Measurements from ENCODE around the gene KCNQ1. TPM values are rescaled to one million over a fixed set of nuclear protein-coding genes. Genes with fewer than 3 reads are reported as not detected.

The KCNQ1 gene
- total and polyA plus RNA-seq, 3 experiments from 2014 or later: 2.6 to 5.7 (median 3.4) TPM

DNA sequence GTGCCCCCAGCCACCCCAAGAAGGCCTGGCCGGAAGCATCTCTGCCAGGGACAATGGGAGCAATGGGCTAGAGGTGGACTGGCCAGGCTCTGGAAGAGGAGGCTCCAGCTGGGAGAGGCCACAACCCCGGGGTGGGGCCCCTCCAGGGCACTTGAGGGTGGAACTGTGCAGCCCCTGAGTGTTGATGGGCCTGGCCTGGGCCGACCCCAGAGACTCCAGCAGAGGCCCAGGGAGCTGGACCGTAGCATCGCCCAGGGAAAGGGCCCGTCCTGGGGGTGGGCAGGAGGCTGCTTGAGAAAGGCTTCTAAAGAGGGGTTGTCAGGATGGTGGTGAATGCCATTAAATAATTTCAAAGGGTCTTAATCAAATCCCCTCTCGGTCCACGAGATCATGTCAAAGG is 410.4 kb downstream of the KCNQ1 start:
- CTCF ChIA-PET: no interaction called here
- no peak overlapping the region for H3K4me3 ChIP-seq (ENCODE audit: low read length)
- no peak overlapping the region for H3K27ac ChIP-seq (ENCODE audit: low read depth, low read length)
- no peaks in the 10 kb centered on the region for H3K27me3 ChIP-seq (ENCODE audit: insufficient read depth, low read length, poor library complexity, severe bottlenecking)
- POLR2A ChIA-PET: no interaction called here
- Mint-ChIP-seq H3K27ac (no peak overlapping the region), H3K9me3 (no peaks in the 10 kb centered on the region), H3K4me3 (no peak overlapping the region), H3K36me3 (no peaks in the 10 kb centered on the region), H3K4me1 (no peaks in the 10 kb centered on the region), H3K27me3 (peaks cover 7 to 10% of the 10 kb centered on the region in 2 donors)
- H3K9me3 ChIP-seq (ENCODE audit: low read length): no peaks in the 10 kb centered on the region
- no peaks in the 10 kb centered on the region for H3K4me1 ChIP-seq (ENCODE audit: insufficient read depth, low read length)
- H3K36me3 ChIP-seq (ENCODE audit: insufficient read depth, low read length): no peaks in the 10 kb centered on the region
- DNase-seq: no peak

DNA sequence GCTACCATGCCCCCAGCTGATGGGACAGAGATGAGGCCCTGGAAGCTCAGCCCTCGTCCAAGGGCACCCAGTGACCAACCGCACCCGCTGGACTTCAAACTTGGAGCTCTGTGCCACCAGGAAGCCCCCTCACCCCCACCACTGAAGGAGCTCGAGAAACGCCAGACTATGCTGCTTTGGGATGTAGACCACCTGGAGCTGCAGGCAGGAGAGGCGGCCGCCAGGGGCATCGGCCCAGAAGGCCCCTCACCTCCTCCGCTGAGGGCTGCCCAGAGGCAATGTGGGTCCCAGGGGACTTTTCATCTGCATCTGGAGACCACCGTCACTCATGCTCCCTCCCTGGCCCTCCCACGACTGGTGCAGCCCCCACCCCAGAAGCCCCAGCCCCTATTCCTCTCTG is 412.5 kb downstream of the KCNQ1 start:
- DNase-seq: no peak
- Mint-ChIP-seq H3K9me3 (no peaks in the 10 kb centered on the region), H3K4me3 (no peak overlapping the region), H3K27ac (no peak overlapping the region), H3K27me3 (peaks cover 17 to 26% of the 10 kb centered on the region in 2 donors), H3K4me1 (no peaks in the 10 kb centered on the region), H3K36me3 (no peaks in the 10 kb centered on the region)
- Histone ChIP-seq H3K27me3 (ENCODE audit: insufficient read depth, low read length, poor library complexity, severe bottlenecking) (no peaks in the 10 kb centered on the region), H3K27ac (ENCODE audit: low read depth, low read length) (no peak overlapping the region), H3K4me3 (ENCODE audit: low read length) (no peak overlapping the region), H3K9me3 (ENCODE audit: low read length) (no peaks in the 10 kb centered on the region), H3K36me3 (ENCODE audit: insufficient read depth, low read length) (no peaks in the 10 kb centered on the region), H3K4me1 (ENCODE audit: insufficient read depth, low read length) (no peaks in the 10 kb centered on the region)
- CTCF ChIA-PET: no interaction called here
- POLR2A ChIA-PET: no interaction called here

DNA sequence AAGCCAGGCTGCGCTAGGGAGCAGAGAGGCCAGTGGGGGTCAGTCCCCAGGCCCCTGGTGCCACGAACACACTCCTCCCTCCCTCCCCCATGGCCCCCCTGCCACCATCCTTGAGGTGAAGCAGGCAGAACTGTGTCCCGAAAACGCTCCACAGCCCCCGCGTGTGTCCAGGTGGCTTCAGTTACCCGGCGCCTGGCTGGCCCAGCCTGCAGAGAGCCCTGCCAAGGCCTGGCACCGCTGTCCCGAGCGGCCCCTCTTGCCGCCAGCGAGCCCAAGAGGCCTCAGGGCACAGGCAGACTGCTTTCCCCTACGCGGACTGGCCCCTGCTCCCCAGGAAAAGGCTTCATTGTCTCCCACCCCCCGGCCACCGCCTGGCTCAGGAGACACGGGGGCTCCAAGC is 413.1 kb downstream of the KCNQ1 start:
- Mint-ChIP-seq H3K36me3 (no peaks in the 10 kb centered on the region), H3K9me3 (no peaks in the 10 kb centered on the region), H3K4me3 (no peak overlapping the region), H3K27me3 (peaks cover 15 to 26% of the 10 kb centered on the region in 2 donors), H3K27ac (no peak overlapping the region), H3K4me1 (no peaks in the 10 kb centered on the region)
- H3K4me1 ChIP-seq (ENCODE audit: insufficient read depth, low read length): no peaks in the 10 kb centered on the region
- no peak overlapping the region for H3K4me3 ChIP-seq (ENCODE audit: low read length)
- DNase-seq: no peak
- H3K9me3 ChIP-seq (ENCODE audit: low read length): no peaks in the 10 kb centered on the region
- H3K27ac ChIP-seq (ENCODE audit: low read depth, low read length): no peak overlapping the region
- CTCF ChIA-PET: no interaction called here
- H3K36me3 ChIP-seq (ENCODE audit: insufficient read depth, low read length): no peaks in the 10 kb centered on the region
- POLR2A ChIA-PET: no interaction called here
- no peaks in the 10 kb centered on the region for H3K27me3 ChIP-seq (ENCODE audit: insufficient read depth, low read length, poor library complexity, severe bottlenecking)

DNA sequence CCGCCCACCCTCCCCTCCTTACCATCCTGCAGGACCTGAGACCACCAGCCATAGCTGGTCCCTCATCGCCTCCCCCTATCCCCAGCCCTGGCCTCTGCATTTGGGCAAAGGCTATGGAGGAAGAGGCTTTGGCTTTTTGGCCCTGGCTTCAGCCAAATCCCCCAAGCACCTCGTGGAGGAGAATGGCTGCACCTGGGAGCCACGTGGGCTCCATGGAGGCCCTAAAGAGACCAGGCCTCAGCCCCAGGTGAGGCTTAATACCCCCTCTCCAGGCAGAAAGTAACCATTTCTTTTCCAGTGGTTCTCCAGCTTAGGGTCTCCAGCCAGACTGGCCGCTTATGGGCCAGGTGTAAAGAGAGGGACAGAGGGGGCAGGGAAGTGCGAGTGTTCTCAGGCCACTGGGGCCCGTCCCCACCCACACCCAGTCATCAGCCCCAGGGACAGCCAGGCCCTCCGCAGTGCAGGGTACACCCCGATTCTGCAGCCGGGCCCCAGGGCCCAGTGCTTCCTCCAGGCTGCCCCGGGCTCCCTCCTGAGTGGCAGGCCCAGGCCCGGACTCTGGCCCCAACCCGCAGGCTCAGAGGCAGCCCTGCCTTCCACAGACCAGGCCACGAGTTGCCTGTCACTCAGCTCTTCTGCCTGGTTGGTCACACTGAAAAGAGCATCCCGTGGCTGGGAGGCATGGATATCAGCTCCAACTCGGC is 414.3 kb downstream of the KCNQ1 start:
- H3K36me3 Mint-ChIP-seq: no peaks in the 10 kb centered on the region
- ChIA-PET POLR2A (no interaction called here), CTCF (no interaction called here)
- H3K27me3 ChIP-seq (ENCODE audit: insufficient read depth, low read length, poor library complexity, severe bottlenecking): no peaks in the 10 kb centered on the region
- no peak overlapping the region for H3K4me3 ChIP-seq (ENCODE audit: low read length)
- no peaks in the 10 kb centered on the region for H3K4me1 ChIP-seq (ENCODE audit: insufficient read depth, low read length)
- peaks cover 20 to 36% of the 10 kb centered on the region in 2 donors for H3K27me3 Mint-ChIP-seq
- H3K4me3 Mint-ChIP-seq: no peak overlapping the region
- no peaks in the 10 kb centered on the region for H3K36me3 ChIP-seq (ENCODE audit: insufficient read depth, low read length)
- no peak overlapping the region for H3K27ac Mint-ChIP-seq
- no peaks in the 10 kb centered on the region for H3K9me3 Mint-ChIP-seq
- H3K27ac ChIP-seq (ENCODE audit: low read depth, low read length): no peak overlapping the region
- no peaks in the 10 kb centered on the region for H3K4me1 Mint-ChIP-seq
- DNase-seq: no peak
- H3K9me3 ChIP-seq (ENCODE audit: low read length): no peaks in the 10 kb centered on the region

DNA sequence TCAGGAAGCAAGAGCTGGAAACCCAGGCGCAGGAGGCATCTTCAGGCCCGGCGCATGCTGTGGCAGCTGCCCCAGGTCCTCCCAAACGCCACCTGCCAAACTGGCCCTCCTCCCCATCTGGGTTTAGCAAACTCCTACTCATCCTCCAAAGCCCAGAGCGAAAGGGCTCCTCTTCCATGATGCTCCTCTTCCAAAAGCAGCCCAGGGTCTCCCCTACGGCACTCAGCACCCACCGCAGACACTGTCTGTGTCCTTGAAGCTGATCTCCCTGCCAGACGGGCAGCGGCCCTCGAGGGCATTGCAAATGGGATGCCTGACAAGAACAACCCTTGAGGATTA is 414.9 kb downstream of the KCNQ1 start:
- Mint-ChIP-seq H3K4me1 (no peaks in the 10 kb centered on the region), H3K9me3 (no peaks in the 10 kb centered on the region), H3K4me3 (no peak overlapping the region), H3K36me3 (no peaks in the 10 kb centered on the region), H3K27ac (no peak overlapping the region), H3K27me3 (peaks cover 18 to 38% of the 10 kb centered on the region in 2 donors)
- CTCF ChIA-PET: no interaction called here
- no peak for DNase-seq
- POLR2A ChIA-PET: no interaction called here
- no peaks in the 10 kb centered on the region for H3K4me1 ChIP-seq (ENCODE audit: insufficient read depth, low read length)
- H3K27ac ChIP-seq (ENCODE audit: low read depth, low read length): no peak overlapping the region
- H3K36me3 ChIP-seq (ENCODE audit: insufficient read depth, low read length): no peaks in the 10 kb centered on the region
- no peak overlapping the region for H3K4me3 ChIP-seq (ENCODE audit: low read length)
- no peaks in the 10 kb centered on the region for H3K27me3 ChIP-seq (ENCODE audit: insufficient read depth, low read length, poor library complexity, severe bottlenecking)
- H3K9me3 ChIP-seq (ENCODE audit: low read length): no peaks in the 10 kb centered on the region

DNA sequence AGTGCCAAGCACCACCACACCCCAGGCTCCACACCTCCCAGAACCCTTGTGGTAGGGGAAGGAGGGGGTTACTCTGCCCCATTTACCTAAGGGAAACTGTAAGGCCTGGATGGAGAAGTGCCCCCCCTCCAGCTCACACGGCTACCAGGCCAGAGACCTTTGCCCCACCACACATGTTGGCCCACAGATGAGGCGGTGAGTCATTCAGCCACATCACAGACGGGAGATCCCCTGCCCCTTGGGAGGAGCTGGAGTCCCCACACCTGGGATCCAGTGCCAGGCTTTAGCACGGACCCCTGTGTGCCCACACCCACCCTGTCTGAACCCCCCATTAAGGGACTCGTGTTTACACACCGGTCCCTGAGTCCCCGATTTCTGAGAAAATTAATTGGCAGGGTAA is 415.8 kb downstream of the KCNQ1 start:
- H3K27me3 Mint-ChIP-seq: peaks cover 18 to 43% of the 10 kb centered on the region in 2 donors
- no peaks in the 10 kb centered on the region for H3K36me3 Mint-ChIP-seq
- no peaks in the 10 kb centered on the region for H3K9me3 Mint-ChIP-seq
- Histone ChIP-seq H3K9me3 (ENCODE audit: low read length) (no peaks in the 10 kb centered on the region), H3K27me3 (ENCODE audit: insufficient read depth, low read length, poor library complexity, severe bottlenecking) (no peaks in the 10 kb centered on the region), H3K36me3 (ENCODE audit: insufficient read depth, low read length) (no peaks in the 10 kb centered on the region), H3K27ac (ENCODE audit: low read depth, low read length) (no peak overlapping the region), H3K4me1 (ENCODE audit: insufficient read depth, low read length) (no peaks in the 10 kb centered on the region), H3K4me3 (ENCODE audit: low read length) (no peak overlapping the region)
- CTCF ChIA-PET: no interaction called here
- H3K4me3 Mint-ChIP-seq: no peak overlapping the region
- DNase-seq: no peak
- H3K27ac Mint-ChIP-seq: no peak overlapping the region
- POLR2A ChIA-PET: no interaction called here
- H3K4me1 Mint-ChIP-seq: no peaks in the 10 kb centered on the region

DNA sequence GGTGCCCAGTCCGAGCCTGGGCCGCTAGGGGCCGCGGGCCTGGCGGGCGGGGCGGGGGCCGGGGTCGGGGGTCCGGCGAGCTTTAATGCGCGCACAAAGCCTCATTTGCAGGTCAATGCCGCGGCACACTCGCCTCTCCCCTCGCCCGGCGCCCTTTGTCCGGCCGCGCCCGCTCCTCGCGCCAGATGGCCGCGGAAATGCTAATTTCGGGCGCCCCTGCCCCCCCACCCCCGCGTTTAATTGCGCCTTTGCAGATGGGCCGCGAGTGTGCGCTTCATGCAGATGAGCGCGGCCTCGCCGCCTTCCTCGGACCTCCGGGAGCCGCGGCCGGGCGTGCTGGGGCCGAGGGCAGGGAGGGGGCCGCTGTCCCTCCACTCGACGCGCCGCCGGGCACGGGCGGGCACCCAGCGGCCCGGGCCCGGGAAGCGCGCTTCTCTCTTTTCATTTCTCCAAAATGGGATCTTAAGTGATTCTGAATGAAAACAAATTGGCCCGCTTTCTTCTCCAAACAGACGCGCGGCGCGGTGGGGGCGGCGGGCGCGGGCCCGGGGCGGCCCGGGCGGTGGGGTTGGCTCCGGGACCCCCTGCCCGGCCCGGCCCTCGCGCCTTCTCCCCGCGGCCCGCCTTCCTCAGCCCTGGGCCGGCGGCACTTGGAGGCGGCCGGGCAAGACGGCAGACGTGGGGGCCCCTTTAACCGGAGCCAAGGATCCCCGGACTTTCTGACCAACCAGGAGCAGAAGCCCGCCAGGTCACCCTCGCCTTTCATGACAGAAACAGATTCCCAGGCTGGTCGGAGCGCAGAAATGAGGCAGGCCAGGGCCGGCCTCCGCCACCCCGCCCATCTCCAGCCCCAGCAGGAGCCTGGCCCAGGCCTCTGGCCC is 417.8 kb downstream of the KCNQ1 start:
- Mint-ChIP-seq H3K27me3 (peaks cover 26 to 52% of the 10 kb centered on the region in 2 donors), H3K4me1 (no peaks in the 10 kb centered on the region), H3K9me3 (no peaks in the 10 kb centered on the region), H3K27ac (no peak overlapping the region), H3K4me3 (no peak overlapping the region), H3K36me3 (no peaks in the 10 kb centered on the region)
- H3K4me1 ChIP-seq (ENCODE audit: insufficient read depth, low read length): no peaks in the 10 kb centered on the region
- no peak overlapping the region for H3K4me3 ChIP-seq (ENCODE audit: low read length)
- H3K9me3 ChIP-seq (ENCODE audit: low read length): no peaks in the 10 kb centered on the region
- POLR2A ChIA-PET: no interaction called here
- CTCF ChIA-PET: no interaction called here
- no peak overlapping the region for H3K27ac ChIP-seq (ENCODE audit: low read depth, low read length)
- no peaks in the 10 kb centered on the region for H3K27me3 ChIP-seq (ENCODE audit: insufficient read depth, low read length, poor library complexity, severe bottlenecking)
- DNase-seq: no peak
- H3K36me3 ChIP-seq (ENCODE audit: insufficient read depth, low read length): no peaks in the 10 kb centered on the region

DNA sequence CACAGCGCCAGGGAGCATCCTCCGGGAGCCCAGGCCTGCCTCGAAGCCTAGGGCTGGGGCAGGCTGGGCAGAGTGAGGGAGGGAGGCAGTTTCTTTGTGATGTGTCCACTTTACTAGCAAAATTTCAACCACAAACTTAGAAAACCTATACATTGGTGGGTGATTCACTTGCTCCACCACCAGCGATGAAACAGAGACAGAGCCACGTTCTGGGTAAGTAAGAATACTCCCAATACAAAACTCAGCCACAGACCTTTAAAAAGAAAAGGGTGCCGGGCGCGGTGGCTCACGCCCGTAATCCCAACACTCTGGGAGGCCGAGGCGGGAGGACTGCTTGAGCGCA is 418.4 kb downstream of the KCNQ1 start:
- no peaks in the 10 kb centered on the region for H3K9me3 ChIP-seq (ENCODE audit: low read length)
- H3K4me3 ChIP-seq (ENCODE audit: low read length): no peak overlapping the region
- H3K27ac ChIP-seq (ENCODE audit: low read depth, low read length): no peak overlapping the region
- H3K27me3 ChIP-seq (ENCODE audit: insufficient read depth, low read length, poor library complexity, severe bottlenecking): no peaks in the 10 kb centered on the region
- no peaks in the 10 kb centered on the region for H3K9me3 Mint-ChIP-seq
- no peaks in the 10 kb centered on the region for H3K4me1 Mint-ChIP-seq
- CTCF ChIA-PET: no interaction called here
- no peak overlapping the region for H3K4me3 Mint-ChIP-seq
- no peak overlapping the region for H3K27ac Mint-ChIP-seq
- POLR2A ChIA-PET: no interaction called here
- H3K27me3 Mint-ChIP-seq: peaks cover 30 to 58% of the 10 kb centered on the region in 2 donors
- no peaks in the 10 kb centered on the region for H3K4me1 ChIP-seq (ENCODE audit: insufficient read depth, low read length)
- H3K36me3 Mint-ChIP-seq: no peaks in the 10 kb centered on the region
- H3K36me3 ChIP-seq (ENCODE audit: insufficient read depth, low read length): no peaks in the 10 kb centered on the region
- DNase-seq: no peak
